HCT116 (cell line): ENCODE measurements around the gene ANKRD55. TPM values are rescaled to one million over a fixed set of nuclear protein-coding genes. Genes with fewer than 3 reads are reported as not detected.

ENCODE experiments used
- ATAC-seq: fragments of 200-7000 bp; cut with Tn5 transposase; 2 replicates; pipeline ENCODE4 v1.9.1; 2020; ENCODE audit warnings: mild to moderate bottlenecking, moderate library complexity
- BruUV-seq: library from RNA; stranded (reverse); fragments of 400-500 nt; replicated peaks from 2 replicates; lab custom pipeline; 2021; lab: Mats Ljungman, UMichigan
- CTCF ChIA-PET: fragments of 300-600 bp; sonication (Branson Sonifier 250); formaldehyde crosslinking; loops from one replicate; lab custom pipeline; 2021; ENCODE audit warnings: antibody characterized with exemption; lab: Charles Lee
- POLR2A ChIA-PET: fragments of 300-600, 350-600 bp; sonication (Branson Sonifier 250); formaldehyde crosslinking; loops from one replicate; lab custom pipeline; 2021; ENCODE audit warnings: antibody characterized with exemption; lab: Charles Lee
- RAD21 ChIA-PET, 2 experiments: fragments of 300-600 bp; sonication (Branson Sonifier 250); formaldehyde crosslinking; loops; one replicate each; lab custom pipeline; 2023; ENCODE audit warnings: low total read pairs in 2 of 2; ENCODE audit not compliant: uncharacterized antibody in 2 of 2, unreplicated experiment in 2 of 2, low non-redundant PET in 1 of 2; lab: Charles Lee
- DNase-seq: peaks from one replicate; pipeline ENCODE4 v3.0.0-alpha.2; 2010; ENCODE audit warnings: low read depth, low spot score
- H2AFZ ChIP-seq: fragments of 200-600 bp; shearing (Covaris generic), sonication (generic); 2 replicates; pipeline ENCODE4 v1.6.1; 2017; ENCODE audit warnings: low read depth, mixed run types, mixed read lengths, antibody characterized with exemption, low read length; ENCODE audit not compliant: poor library complexity, severe bottlenecking
- H3K27ac ChIP-seq: 2 replicates; pipeline ENCODE4 v1.5.1; 2012; ENCODE audit warnings: low read depth, low read length
- H3K27me3 ChIP-seq: fragments of 200-600 bp; sonication (generic); 2 replicates; pipeline ENCODE4 v1.6.1; 2016; ENCODE audit warnings: mixed run types, low read length, mixed read lengths; ENCODE audit not compliant: insufficient read depth
- H3K36me3 ChIP-seq, 2 experiments: fragments of 200-500 bp in 1 of 2; fragments of 200-600 bp in 1 of 2; sonication (Bioruptor generic) in 1 of 2; sonication (generic) in 1 of 2; 2 replicates each; pipeline versions ENCODE4 v1.5.1 to v1.6.1; 2014 to 2016; ENCODE audit warnings: low read length in 2 of 2, inconsistent platforms in 1 of 2, mixed read lengths in 1 of 2, mixed run types in 1 of 2; ENCODE audit not compliant: insufficient read depth in 2 of 2, control insufficient read depth in 1 of 2
- H3K4me1 ChIP-seq, 2 experiments: fragments of 200-600 bp in 1 of 2; sonication (generic) in 1 of 2; 2 replicates each; pipeline versions ENCODE4 v1.5.1 to v1.6.1; 2012 to 2017; ENCODE audit warnings: low read length in 2 of 2, inconsistent platforms in 1 of 2, mild to moderate bottlenecking in 1 of 2, mixed read lengths in 1 of 2, mixed run types in 1 of 2, moderate library complexity in 1 of 2; ENCODE audit not compliant: insufficient read depth in 2 of 2, control insufficient read depth in 1 of 2
- H3K4me2 ChIP-seq: fragments of 200-600 bp; sonication (generic); 2 replicates; pipeline ENCODE4 v1.6.1; 2017; ENCODE audit warnings: mixed run types, low read length, mixed read lengths
- H3K4me3 ChIP-seq, 2 experiments: fragments of 200-600 bp in 1 of 2; sonication (generic) in 1 of 2; replicated peaks in 1 of 2; 2 replicates each; pipeline ENCODE4 v1.5.1; 2011 to 2016; ENCODE audit warnings: low read length in 2 of 2, control low read depth in 1 of 2, low read depth in 1 of 2, mild to moderate bottlenecking in 1 of 2, mixed read lengths in 1 of 2, mixed run types in 1 of 2
- H3K79me2 ChIP-seq: fragments of 200-600 bp; sonication (generic); 2 replicates; pipeline ENCODE4 v1.6.1; 2017; ENCODE audit warnings: mild to moderate bottlenecking, mixed run types, low read length, moderate library complexity, mixed read lengths; ENCODE audit not compliant: insufficient read depth
- H3K9ac ChIP-seq: fragments of 200-600 bp; sonication (generic); 2 replicates; pipeline ENCODE4 v1.6.1; 2016; ENCODE audit warnings: low read length, mixed read lengths
- H3K9me2 ChIP-seq: fragments of 200-600 bp; sonication (generic), shearing (Covaris generic); 2 replicates; pipeline ENCODE4 v1.6.1; 2017; ENCODE audit warnings: mixed run types, mild to moderate bottlenecking, moderate library complexity; ENCODE audit not compliant: insufficient read depth
- H3K9me3 ChIP-seq, 2 experiments: fragments of 200-500 bp in 1 of 2; fragments of 200-600 bp in 1 of 2; sonication (Bioruptor generic) in 1 of 2; sonication (generic) in 1 of 2; 2 replicates each; pipeline ENCODE4 v1.6.1; 2014 to 2017; ENCODE audit warnings: low read length in 2 of 2, mixed read lengths in 2 of 2, inconsistent platforms in 1 of 2, low read depth in 1 of 2, mild to moderate bottlenecking in 1 of 2, mixed run types in 1 of 2, moderate library complexity in 1 of 2; ENCODE audit not compliant: control insufficient read depth in 1 of 2, insufficient read depth in 1 of 2
- H4K20me1 ChIP-seq: fragments of 200-600 bp; sonication (generic), shearing (Covaris generic); 2 replicates; pipeline ENCODE4 v1.6.1; 2017; ENCODE audit warnings: mixed run types, mild to moderate bottlenecking, moderate library complexity; ENCODE audit not compliant: insufficient read depth
- CTCF ChIP-seq, 3 experiments: fragments of 200-600 bp in 1 of 3; sonication (generic) in 1 of 3; IDR thresholded peaks in 2 of 3; conservative IDR thresholded peaks in 1 of 3; 2 replicates each; pipeline ENCODE4 v1.5.1; 2012 to 2017; ENCODE audit warnings: low read depth in 2 of 3, low read length in 2 of 3, antibody characterized with exemption in 1 of 3, borderline replicate concordance in 1 of 3, control low read depth in 1 of 3, mild to moderate bottlenecking in 1 of 3, mixed read lengths in 1 of 3, mixed run types in 1 of 3, moderate library complexity in 1 of 3; ENCODE audit not compliant: insufficient read depth in 1 of 3
- ELF1 ChIP-seq: IDR thresholded peaks from 2 replicates; pipeline ENCODE4 v1.6.1; 2012; ENCODE audit warnings: low read depth, borderline replicate concordance
- EZH2 ChIP-seq: fragments of 200-600 bp; sonication (generic); IDR thresholded peaks from 2 replicates; pipeline ENCODE4 v1.6.1; 2017; ENCODE audit warnings: antibody characterized with exemption, mixed run types
- EZH2phosphoT487 ChIP-seq: fragments of 200-600 bp; IDR thresholded peaks from 2 replicates; pipeline ENCODE4 v1.6.1; 2018; ENCODE audit warnings: antibody characterized with exemption, borderline replicate concordance
- FOSL1 ChIP-seq: IDR thresholded peaks from 2 replicates; pipeline ENCODE4 v1.6.1; 2012; ENCODE audit warnings: low read depth
- MAX ChIP-seq: IDR thresholded peaks from 2 replicates; pipeline ENCODE4 v1.6.1; 2012
- POLR2AphosphoS5 ChIP-seq: IDR thresholded peaks from 2 replicates; pipeline ENCODE4 v1.6.1; 2011; ENCODE audit warnings: mild to moderate bottlenecking, low read depth, low read length, moderate library complexity
- SIN3A ChIP-seq: IDR thresholded peaks from 2 replicates; pipeline ENCODE4 v1.6.1; 2012; ENCODE audit warnings: low read depth
- ZBTB33 ChIP-seq: IDR thresholded peaks from 2 replicates; pipeline ENCODE4 v1.6.1; 2011; ENCODE audit warnings: mild to moderate bottlenecking, low read length, moderate library complexity; ENCODE audit not compliant: insufficient replicate concordance; ENCODE audit errors: extremely low read depth
- ZFX ChIP-seq: fragments of 450-650 bp; IDR thresholded peaks from 2 replicates; pipeline ENCODE4 v1.6.1; 2017
- ZNF274 ChIP-seq: fragments of 200-500 bp; sonication (Bioruptor generic); IDR thresholded peaks from 2 replicates; pipeline ENCODE4 v1.6.1; 2014; ENCODE audit warnings: mild to moderate bottlenecking, low read depth, low read length, inconsistent platforms
- intact Hi-C: fragments of 100-400 bp; cut with micrococcal nuclease; formaldehyde crosslinking; loops from 2 replicates; pipeline ENCODE4 v1.10.0; 2022
- total RNA-seq: library from RNA; stranded (reverse); gene quantifications from one replicate; pipeline ENCODE4 v1.2.1, GENCODE V29; 2021; ENCODE audit not compliant: unreplicated experiment

The ANKRD55 gene
- total RNA-seq, 1 experiment from 2014 or later, result not detected

- ChIA-PET POLR2A (no interaction called here), RAD21 (no interaction called here), CTCF (no interaction called here)
- Histone ChIP-seq H3K27me3 (no peaks in the 10 kb centered on the region), H3K9me2 (no peaks in the 10 kb centered on the region), H3K9me3 (no peaks in the 10 kb centered on the region; a peak in 1 of 4 replicates), H3K4me3 (no peak overlapping the region), H3K36me3 (no peaks in the 10 kb centered on the region), H3K27ac (no peak overlapping the region), H4K20me1 (no peaks in the 10 kb centered on the region), H3K4me1 (peaks cover 7 to 8% of the 10 kb centered on the region in 2 experiments), H3K4me2 (no peak overlapping the region), H3K79me2 (no peaks in the 10 kb centered on the region), H2AFZ (no peak overlapping the region), H3K9ac (no peak overlapping the region)
- no peak for DNase-seq
- no TSS peak for BruUV-seq
- intact Hi-C loops, result no loop called here
- TF ChIP-seq EZH2 (no peak), MAX (no peak), CTCF (IDR thresholded peaks at IDR 0.05 in 2 of 3, conservative IDR thresholded peaks at IDR 0.05 in 1 of 3; ENCODE audit: borderline replicate concordance in 1 of 3, insufficient read depth in 1 of 3, low read depth in 2 of 3, low read length in 2 of 3) (no peak), ZNF274 (no peak), ELF1 (no peak), ZFX (no peak), FOSL1 (no peak), ZBTB33 (no peak), POLR2AphosphoS5 (no peak), SIN3A (no peak), EZH2phosphoT487 (no peak)
- no peak for ATAC-seq
Measured at GRCh38 chr5:56053363-56053762, 179.8 kb downstream of the ANKRD55 start.
